HG03457 (cell line): ENCODE data around the gene CHST12.
"Not testable (repeated sequence)": the region's sequence is repeated elsewhere in the genome, so short reads cannot be mapped to it uniquely, and the experiment has no call there.

Source experiments
- ATAC-seq: cut with Tn5 transposase; IDR thresholded peaks from one replicate; pipeline ENCODE4 v1.9.1; 2021; ENCODE audit warnings: moderate number of reproducible peaks; ENCODE audit not compliant: unreplicated experiment

Gene CHST12

GRCh38 chr7:2453849-2454248, 50.4 kb downstream of the CHST12 start:
- ATAC-seq, result not testable (repeated sequence)

- ATAC-seq, result no peak
Measured at GRCh38 chr7:2459674-2460073, 56.3 kb downstream of the CHST12 start.

GRCh38 chr7:2460188-2460587, 56.8 kb downstream of the CHST12 start:
- no peak for ATAC-seq

GRCh38 chr7:2460641-2461040, 57.2 kb downstream of the CHST12 start:
- no peak for ATAC-seq

GRCh38 chr7:2461268-2462026, 58.0 kb downstream of the CHST12 start:
- ATAC-seq, result no peak

GRCh38 chr7:2462731-2463130, 59.3 kb downstream of the CHST12 start:
- no peak for ATAC-seq

GRCh38 chr7:2465928-2466327, 62.5 kb downstream of the CHST12 start:
- ATAC-seq, result no peak

GRCh38 chr7:2466675-2467074, 63.3 kb downstream of the CHST12 start:
- ATAC-seq, result no peak

- no peak for ATAC-seq
Measured at GRCh38 chr7:2468227-2468626, 64.8 kb downstream of the CHST12 start.

GRCh38 chr7:2469460-2470203, 66.2 kb downstream of the CHST12 start:
- ATAC-seq, result not testable (repeated sequence)

GRCh38 chr7:2470204-2471021, 67.0 kb downstream of the CHST12 start:
- ATAC-seq, result no peak

GRCh38 chr7:2471022-2471329, 67.6 kb downstream of the CHST12 start:
- no peak for ATAC-seq

GRCh38 chr7:2471396-2471795, 68.0 kb downstream of the CHST12 start:
- no peak for ATAC-seq

- ATAC-seq, result no peak
Measured at GRCh38 chr7:2472739-2473138, 69.3 kb downstream of the CHST12 start.

- ATAC-seq, result no peak
Measured at GRCh38 chr7:2473496-2474180, 70.2 kb downstream of the CHST12 start.

GRCh38 chr7:2474224-2474623, 70.8 kb downstream of the CHST12 start:
- ATAC-seq, result no peak

GRCh38 chr7:2474813-2475677, 71.6 kb downstream of the CHST12 start:
- ATAC-seq, result no peak

GRCh38 chr7:2475678-2476015, 72.2 kb downstream of the CHST12 start:
- no peak for ATAC-seq

- no peak for ATAC-seq
Measured at GRCh38 chr7:2476298-2476697, 72.9 kb downstream of the CHST12 start, which contains the start of gene GRIFIN. Gene GRIFIN, minus strand, starts transcription at chr7:2476398. Its CDS starts 15 bp downstream, at chr7:2476383.

- no peak for ATAC-seq
Measured at GRCh38 chr7:2476776-2477446, 73.5 kb downstream of the CHST12 start.
